Fibroblast of the aortic adventitia (primary cell): ENCODE data around the gene PTMS. TPM values are rescaled to one million over a fixed set of nuclear protein-coding genes. Genes with fewer than 3 reads are reported as not detected.

Experiments used
- DNase-seq: peaks from one replicate; pipeline ENCODE4 v3.0.0-alpha.2; 2010; ENCODE audit warnings: low read depth
- H3K4me3 ChIP-seq: 2 replicates; pipeline ENCODE4 v1.5.1; 2011; ENCODE audit warnings: low read depth, mild to moderate bottlenecking, control low read depth, low read length, moderate library complexity
- CTCF ChIP-seq: IDR thresholded peaks from 2 replicates; pipeline ENCODE4 v1.5.1; 2011; ENCODE audit warnings: mild to moderate bottlenecking, low read length, control low read depth, inconsistent platforms; ENCODE audit not compliant: insufficient read depth
- total RNA-seq: library from RNA; depleted of rRNA; stranded (reverse); fragments of >200 nt; gene quantifications from 2 replicates; pipeline ENCODE4 v1.2.3, GENCODE V29; 2012; ENCODE audit warnings: low replicate concordance

The PTMS gene
- total RNA-seq, 1 donor = 61.6 TPM

GRCh38 chr12:6791931-6792520, 25.9 kb downstream of the PTMS start:
- no peak for DNase-seq
- no peak for TF ChIP-seq CTCF
- no peak overlapping the region for H3K4me3 ChIP-seq

- no peak overlapping the region for H3K4me3 ChIP-seq
- TF ChIP-seq CTCF = no peak
- DNase-seq = no peak
Observed at GRCh38 chr12:6792522-6793201, 26.5 kb downstream of the PTMS start.

GRCh38 chr12:6795088-6795487, 28.9 kb downstream of the PTMS start:
- no peak overlapping the region for H3K4me3 ChIP-seq
- no peak for TF ChIP-seq CTCF

DNA sequence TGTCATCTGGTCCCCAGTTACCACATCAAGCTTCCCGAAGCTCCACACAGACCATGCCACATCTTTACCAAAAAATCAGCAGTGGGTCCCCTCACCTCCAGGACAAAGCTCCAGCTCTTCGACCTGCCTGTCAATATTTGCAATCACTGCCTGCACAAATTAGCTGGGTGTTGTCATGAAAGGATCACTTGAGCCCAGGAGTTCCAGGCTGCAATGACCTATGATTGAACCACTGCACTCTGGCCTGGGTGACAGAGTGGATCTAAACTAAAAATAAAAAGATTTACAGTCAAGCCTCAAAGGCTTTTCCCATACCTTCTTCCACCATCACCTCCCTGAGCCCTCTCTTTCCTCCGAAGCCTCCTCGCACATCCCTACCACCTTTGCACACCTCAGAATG, 30.4 kb downstream of the PTMS start:
- DNase-seq = no peak
- no peak overlapping the region for H3K4me3 ChIP-seq
- TF ChIP-seq CTCF = no peak

More at GRCh38 chr12:6795088-6795487, 28.9 kb downstream of the PTMS start:
- no peak for DNase-seq

- no peak for TF ChIP-seq CTCF
- no peak for DNase-seq
- no peak overlapping the region for H3K4me3 ChIP-seq
Observed at GRCh38 chr12:6799147-6799546, 33.0 kb downstream of the PTMS start.

DNA sequence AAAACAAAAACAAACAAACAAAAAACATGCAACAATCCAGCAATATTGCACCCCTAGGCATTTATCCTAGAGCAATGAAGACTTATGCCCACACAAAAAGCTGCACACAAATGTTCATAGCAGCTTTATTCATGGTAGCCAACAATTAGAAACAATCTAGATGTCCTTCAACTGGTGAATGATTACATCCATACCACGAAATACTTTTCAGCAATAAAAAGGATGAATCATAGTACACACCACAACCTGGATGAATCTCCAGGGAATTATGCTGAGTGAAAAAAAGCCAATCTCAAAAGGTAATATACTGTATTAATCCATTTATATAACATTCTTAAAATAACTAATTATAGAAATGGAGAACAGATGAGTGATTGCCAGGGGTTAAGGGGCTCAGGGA, 41.0 kb downstream of the PTMS start:
- H3K4me3 ChIP-seq = no peak overlapping the region
- DNase-seq = no peak
- no peak for TF ChIP-seq CTCF

GRCh38 chr12:6809056-6809455, 42.9 kb downstream of the PTMS start:
- H3K4me3 ChIP-seq = no peak overlapping the region
- DNase-seq = no peak
- no peak for TF ChIP-seq CTCF
